22Rv1 (cell line): Measurements from ENCODE around the gene RTTN.

Source experiments
- H3K27ac ChIP-seq: fragments of 450-650 bp; 2 replicates; pipeline ENCODE4 v1.5.1; 2017
- CTCF ChIP-seq: fragments of 450-650 bp; IDR thresholded peaks from 2 replicates; pipeline ENCODE4 v1.5.1; 2017; ENCODE audit warnings: mild to moderate bottlenecking
- ZFX ChIP-seq: fragments of 450-650 bp; IDR thresholded peaks from 2 replicates; pipeline ENCODE4 v1.6.1; 2017; ENCODE audit warnings: antibody characterized with exemption, borderline replicate concordance

The RTTN gene

GRCh38 chr18:70234667-70235459, 29.4 kb upstream of the RTTN start:
- no peak overlapping the region for H3K27ac ChIP-seq
- no peak for TF ChIP-seq ZFX
- no peak for TF ChIP-seq CTCF

GRCh38 chr18:70233974-70234373, 28.5 kb upstream of the RTTN start:
- TF ChIP-seq ZFX, result no peak
- TF ChIP-seq CTCF, result no peak
- H3K27ac ChIP-seq, result no peak overlapping the region

GRCh38 chr18:70232261-70232660, 26.8 kb upstream of the RTTN start:
- no peak overlapping the region for H3K27ac ChIP-seq
- TF ChIP-seq ZFX (no peak), CTCF (no peak)

- no peak for TF ChIP-seq CTCF
- TF ChIP-seq ZFX, result no peak
- no peak overlapping the region for H3K27ac ChIP-seq
Measured at GRCh38 chr18:70229639-70230038, 24.2 kb upstream of the RTTN start.

GRCh38 chr18:70228536-70228935, 23.0 kb upstream of the RTTN start:
- no peak for TF ChIP-seq CTCF
- TF ChIP-seq ZFX, result no peak
- no peak overlapping the region for H3K27ac ChIP-seq

- H3K27ac ChIP-seq, result no peak overlapping the region
- TF ChIP-seq CTCF, result no peak
- no peak for TF ChIP-seq ZFX
Measured at GRCh38 chr18:70227438-70227837, 22.0 kb upstream of the RTTN start.

- TF ChIP-seq ZFX (no peak), CTCF (no peak)
- no peak overlapping the region for H3K27ac ChIP-seq
Measured at GRCh38 chr18:70221915-70222278, 16.4 kb upstream of the RTTN start.
